HG03558 (cell line): ENCODE data around the gene LKAAEAR1.

ENCODE experiments used
- ATAC-seq: cut with Tn5 transposase; IDR thresholded peaks from one replicate; pipeline ENCODE4 v1.9.1; 2021; ENCODE audit warnings: moderate number of reproducible peaks; ENCODE audit not compliant: unreplicated experiment; ENCODE audit errors: extremely low read depth

The LKAAEAR1 gene

DNA sequence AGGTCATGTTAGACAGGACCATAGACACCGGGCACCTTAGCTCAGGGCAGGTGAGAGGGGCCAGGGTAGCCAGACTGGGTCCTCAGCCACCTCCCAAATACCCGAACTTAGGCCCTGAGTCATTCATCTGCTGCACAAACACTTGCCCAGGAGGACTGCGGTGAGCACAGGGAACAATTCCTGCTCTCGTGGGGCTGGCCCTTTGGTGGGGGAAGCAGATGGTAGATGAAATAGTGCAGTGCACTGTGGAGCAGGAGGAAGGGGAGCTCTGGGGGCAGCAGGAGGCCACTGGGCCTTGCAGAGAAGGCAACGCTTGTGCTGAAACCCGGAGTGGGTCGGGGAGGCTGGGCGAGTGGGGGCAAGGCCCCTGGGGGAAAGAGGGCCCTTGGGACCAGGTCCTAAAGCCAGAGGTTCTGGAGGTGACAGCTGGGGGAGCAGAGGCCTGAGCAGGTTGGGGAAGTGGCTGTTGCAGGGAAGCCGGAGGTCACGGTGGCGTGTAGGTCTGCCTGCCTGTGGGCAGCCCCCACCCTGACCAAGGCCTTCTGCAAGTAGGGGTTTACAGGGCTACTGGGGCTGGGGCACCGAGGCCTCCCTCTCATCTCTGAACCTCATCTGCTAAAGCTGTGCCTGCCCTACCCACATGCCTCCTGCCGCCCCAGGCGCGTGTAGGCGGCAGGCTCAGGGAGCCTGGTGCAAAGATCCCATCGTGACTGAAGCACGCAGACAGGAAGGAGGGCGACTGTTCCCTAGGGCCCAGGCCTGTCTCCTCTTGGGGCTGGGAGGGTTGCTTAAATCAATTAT, 27.8 kb upstream of the LKAAEAR1 start:
- ATAC-seq: no peak

GRCh38 chr20:64110411-64111068, 26.3 kb upstream of the LKAAEAR1 start:
- ATAC-seq: no peak

DNA sequence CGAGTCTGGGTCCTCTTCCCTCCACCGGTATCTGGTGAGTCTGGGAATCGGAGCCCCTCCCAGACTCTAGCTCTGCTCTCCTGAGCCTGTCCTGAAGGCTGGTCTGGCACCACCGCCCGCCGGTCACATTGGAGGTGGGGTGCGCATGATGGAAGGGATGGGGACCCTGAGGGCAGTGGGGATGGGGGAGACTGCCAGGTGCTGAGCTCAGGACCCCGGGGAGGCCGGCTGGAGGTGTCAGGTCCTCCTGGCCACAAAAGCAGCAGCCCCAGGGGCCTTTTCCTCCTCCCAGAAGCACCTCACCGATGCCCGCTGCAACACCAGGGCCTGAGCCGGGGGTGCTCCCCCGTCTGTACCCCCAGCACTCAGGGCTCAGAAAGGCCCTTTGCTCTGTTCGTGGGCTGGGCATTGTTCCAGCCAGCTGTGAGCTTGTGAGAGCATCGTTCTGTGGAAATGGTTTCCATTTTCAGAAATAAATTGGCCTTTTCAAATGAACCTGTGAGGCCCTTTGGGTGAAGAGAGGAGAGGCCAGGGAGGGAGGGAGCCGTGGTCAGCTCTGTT, 25.7 kb upstream of the LKAAEAR1 start:
- ATAC-seq: no peak

DNA sequence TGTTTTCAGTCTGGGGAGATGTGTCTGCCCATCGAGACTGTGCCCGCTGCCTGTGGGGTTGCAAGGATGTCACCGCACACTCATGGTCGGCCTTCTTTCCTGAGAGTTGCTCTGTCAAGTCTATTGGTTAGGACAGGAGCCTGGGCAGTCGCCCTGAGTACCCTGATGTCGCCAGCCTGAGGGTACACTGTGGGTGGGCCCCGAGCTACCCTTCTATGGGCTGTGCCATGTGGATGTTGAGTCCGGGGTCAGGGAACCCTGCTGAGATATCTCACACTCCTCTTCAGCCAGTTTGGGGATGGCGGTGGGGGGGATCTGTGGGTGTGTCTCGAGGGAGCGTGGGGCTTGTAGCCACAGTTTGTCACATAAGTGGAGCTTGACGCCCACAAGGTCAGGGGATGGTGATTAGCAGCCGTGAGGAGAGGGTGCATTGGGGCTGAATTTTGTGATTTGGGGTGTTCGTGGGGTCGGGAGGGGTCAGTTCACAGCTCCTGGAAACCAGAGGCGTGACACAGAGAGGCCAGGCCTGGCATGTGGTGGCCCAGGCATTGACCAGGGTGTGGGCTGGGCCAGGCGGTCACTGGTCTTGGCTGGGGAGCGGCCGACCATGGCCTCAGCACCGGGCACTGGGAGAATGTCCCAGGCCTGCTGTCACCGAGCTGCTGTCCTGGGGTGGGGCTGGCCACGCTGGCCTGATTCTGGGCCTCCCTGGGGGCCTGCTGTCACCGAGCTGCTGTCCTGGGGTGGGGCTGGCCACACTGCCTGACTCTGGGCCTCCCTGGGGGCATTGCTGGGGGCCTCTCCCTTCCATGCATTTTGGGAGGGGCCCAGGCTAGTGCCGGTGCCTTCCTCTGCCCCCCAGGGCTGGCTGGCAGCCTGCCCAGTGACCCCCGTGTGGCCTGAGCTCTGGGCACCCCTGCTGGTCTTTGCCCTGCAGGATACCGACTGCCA, 24.8 kb upstream of the LKAAEAR1 start:
- ATAC-seq: no peak

DNA sequence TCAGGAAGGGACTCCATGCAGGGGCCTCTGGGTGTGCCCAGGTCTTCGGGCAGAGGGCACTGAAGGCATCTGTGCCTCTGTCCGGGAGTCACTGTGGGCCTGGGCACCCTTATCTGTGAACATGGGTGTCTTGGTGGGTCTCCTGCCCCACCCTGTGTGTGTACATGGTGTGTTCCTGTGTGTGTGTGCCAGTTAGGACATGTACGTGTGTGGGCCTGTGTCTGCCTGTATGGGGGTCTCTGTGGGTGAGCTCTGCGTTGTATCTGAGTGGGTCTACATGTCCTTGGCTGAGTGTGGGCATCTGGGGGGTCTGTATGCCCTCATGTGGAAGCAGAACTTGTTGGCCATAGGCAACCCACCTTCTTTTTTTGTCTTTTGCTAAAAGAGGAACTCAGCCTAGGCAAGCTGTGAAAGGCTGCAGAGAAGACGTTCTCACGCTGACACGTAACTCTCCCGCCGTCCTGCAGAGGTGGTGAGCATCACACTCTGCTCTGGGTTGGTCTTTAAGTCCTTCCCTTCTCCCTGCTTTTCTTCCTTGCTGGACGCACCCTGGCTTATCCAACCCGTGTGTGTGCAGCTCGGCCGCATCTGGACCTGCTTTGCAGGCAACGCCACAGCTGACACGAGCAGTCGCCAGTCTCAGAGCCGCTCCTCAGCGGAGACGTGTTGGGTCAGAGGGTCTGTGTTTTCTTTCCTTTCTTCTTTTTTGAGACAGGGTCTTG, 23.7 kb upstream of the LKAAEAR1 start:
- ATAC-seq: no peak

GRCh38 chr20:64106981-64107735, 23.0 kb upstream of the LKAAEAR1 start, which contains the start of gene NPBWR2:
Gene NPBWR2 (minus strand): TSS chr20:64107565. CDS start chr20:64106831, 734 bp downstream.
- no peak for ATAC-seq

DNA sequence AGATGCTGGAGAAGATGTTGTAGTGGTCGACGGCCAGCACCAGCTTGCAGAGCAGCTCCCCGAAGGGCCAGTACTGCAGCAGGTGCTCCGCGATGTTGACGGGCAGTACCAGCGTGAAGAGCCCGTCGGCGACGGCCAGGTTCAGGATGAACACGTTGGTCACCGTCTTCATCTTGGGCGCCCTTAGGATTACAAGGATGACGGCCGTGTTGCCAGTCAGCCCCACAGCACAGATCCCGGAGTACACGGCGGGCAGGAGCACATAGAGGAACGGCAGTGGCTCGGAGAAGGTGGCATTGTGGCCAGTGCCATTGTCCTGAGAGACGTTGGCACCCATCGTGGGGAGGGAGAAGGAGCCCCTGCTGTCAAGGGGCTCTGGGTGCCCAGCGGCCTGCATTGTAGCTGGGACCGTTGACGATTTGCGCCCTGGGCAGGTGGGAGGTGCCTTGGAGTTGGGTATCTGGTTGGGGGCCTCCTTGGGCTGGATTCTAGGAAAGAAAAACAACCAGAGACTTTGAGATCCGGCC, 22.3 kb upstream of the LKAAEAR1 start:
- no peak for ATAC-seq

- no peak for ATAC-seq
Measured at GRCh38 chr20:64105846-64106434, 21.7 kb upstream of the LKAAEAR1 start.

DNA sequence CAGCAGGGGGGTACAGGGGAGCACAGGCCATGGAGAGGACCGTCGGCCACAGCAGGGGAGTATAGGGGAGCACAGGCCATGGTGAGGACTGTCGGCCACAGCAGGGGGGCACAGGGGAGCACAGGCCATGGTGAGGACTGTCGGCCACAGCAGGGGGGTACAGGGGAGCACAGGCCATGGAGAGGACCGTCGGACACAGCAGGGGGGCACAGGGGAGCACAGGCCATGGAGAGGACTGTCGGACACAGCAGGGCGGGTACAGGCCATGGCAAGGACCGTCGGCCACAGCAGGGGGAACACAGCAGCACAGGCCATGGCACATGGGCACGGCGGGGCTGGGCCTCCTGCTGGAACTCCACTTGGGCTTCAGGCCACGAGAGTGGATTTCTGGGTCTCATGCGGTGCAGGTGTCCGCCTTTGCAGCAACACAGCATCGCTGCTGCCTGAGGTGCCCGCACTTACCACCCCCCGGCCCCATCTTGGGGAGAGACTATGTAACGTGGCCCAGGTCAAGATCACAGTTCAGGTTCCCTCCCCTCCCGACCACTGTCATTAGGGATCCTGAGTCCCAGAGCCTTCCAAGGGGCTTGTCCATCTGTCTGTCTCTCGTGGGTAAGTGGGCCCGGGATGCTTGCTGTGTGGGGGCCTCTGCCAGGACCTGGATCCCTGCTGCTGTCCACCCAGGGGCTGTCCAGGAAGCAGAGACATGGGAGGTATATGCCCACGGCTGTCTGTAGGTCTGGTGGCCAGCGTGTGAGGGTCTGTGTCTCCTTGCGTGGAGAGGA, 20.7 kb upstream of the LKAAEAR1 start:
- no peak for ATAC-seq

GRCh38 chr20:64103871-64104666, 19.9 kb upstream of the LKAAEAR1 start:
- no peak for ATAC-seq

DNA sequence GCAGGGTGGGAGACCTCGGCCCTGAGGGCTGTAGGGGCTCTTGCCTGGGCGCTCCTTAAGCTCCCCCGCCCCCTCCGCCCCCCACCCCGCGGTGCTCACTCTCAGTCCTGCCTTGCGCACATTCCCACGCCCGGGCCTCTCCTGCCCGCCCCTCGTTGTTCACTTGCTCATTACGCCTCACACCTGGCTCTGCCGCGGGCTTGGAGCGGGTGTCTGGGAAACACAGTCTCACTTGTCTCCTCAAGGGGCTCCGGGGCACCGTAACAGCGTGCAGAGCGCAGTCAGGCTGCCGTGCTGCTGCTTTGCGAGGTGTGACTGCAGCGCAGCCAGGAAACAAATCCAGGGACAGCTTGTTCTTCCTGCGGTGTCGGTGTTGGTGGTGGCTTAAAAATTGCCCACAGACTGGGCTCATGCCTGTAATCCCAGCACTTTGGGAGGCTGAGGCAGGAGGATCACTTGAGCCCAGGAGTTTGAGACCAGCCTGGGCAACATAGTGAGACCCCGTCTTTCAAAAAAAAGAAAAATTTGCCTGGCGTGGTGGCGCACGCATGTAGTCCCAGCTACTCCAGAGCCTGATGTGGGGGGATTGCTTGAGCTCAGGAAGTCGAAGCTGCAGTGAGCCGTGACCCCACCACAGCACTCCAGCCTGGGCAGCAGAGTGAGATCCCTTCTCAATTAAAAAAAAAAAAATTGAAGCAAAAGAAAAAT, 18.6 kb upstream of the LKAAEAR1 start:
- ATAC-seq: no peak

- no peak for ATAC-seq
Measured at GRCh38 chr20:64101731-64102621, 17.8 kb upstream of the LKAAEAR1 start.

DNA sequence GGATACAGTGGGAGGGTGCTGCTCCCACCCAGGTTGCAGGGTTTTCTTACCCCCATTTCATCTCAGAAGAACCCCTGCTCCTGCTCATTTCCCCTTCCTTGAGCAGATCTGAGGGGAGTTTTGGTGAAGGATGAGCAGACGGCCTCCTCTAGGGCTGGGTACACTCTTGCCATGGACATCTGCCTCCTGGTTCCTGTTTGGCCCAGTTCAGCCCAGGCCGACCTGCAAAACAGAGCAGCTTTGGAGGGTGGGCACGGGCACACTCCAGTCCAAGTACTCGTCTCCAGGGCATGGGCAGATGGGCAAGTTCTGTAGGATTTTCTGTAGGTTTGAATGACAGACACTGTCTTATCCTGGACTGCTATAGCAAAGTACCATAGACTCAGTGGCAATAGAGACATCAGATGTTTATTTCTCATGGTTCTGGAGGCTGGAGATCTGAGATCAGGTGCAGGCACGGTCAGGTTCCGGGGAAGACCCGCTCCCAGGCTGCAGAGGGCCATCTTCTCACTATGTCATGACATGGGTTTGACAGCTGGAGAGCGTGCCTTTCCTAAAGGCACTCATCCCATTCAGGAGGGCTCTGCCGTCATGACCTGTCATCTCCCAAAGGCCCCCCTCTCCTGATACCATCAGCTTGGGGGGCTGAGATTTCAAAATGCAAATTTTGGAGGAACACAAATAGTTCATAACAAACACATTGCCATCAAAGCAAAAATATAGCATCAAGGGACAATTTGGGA, 16.9 kb upstream of the LKAAEAR1 start:
- no peak for ATAC-seq

DNA sequence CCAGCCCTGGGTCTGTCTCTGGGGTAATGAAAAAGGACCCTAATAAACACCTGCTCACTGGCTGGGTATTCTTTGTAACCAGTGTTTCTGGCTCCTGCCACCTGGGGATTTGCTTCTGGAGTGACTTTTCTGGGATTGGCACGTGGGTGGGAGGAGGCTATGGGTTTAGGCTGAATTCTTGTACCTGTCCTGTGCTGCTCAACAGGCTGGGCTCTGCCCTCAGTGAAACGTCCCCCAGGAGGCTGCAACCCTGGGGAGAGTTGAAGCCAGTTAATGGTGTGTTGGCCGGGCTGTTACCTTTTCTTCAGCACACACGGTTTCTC, 16.3 kb upstream of the LKAAEAR1 start:
- no peak for ATAC-seq
